T47D (cell line): ENCODE results near the gene PRUNE2.
A peak's percentile ranks its signal among the peaks of the same experiment; 100 is the strongest.

ENCODE experiments used
- DNase-seq, 2 experiments: peaks; one replicate each; pipeline versions ENCODE4 v3.0.0 to v3.0.0-alpha.2; 2011 to 2012; ENCODE audit warnings: low read depth in 1 of 2, low spot score in 1 of 2
- JUND ChIP-seq: IDR thresholded peaks from 2 replicates; pipeline ENCODE4 v1.6.1; 2012; ENCODE audit warnings: low read depth
- in situ Hi-C: cut with HindIII; loops from 2 replicates; pipeline ENCODE4 v1.10.0; 2016; ENCODE audit warnings: low sequenced_read_pairs, low pct_unique_long_range_greater_than_20kb

PRUNE2 gene

DNA sequence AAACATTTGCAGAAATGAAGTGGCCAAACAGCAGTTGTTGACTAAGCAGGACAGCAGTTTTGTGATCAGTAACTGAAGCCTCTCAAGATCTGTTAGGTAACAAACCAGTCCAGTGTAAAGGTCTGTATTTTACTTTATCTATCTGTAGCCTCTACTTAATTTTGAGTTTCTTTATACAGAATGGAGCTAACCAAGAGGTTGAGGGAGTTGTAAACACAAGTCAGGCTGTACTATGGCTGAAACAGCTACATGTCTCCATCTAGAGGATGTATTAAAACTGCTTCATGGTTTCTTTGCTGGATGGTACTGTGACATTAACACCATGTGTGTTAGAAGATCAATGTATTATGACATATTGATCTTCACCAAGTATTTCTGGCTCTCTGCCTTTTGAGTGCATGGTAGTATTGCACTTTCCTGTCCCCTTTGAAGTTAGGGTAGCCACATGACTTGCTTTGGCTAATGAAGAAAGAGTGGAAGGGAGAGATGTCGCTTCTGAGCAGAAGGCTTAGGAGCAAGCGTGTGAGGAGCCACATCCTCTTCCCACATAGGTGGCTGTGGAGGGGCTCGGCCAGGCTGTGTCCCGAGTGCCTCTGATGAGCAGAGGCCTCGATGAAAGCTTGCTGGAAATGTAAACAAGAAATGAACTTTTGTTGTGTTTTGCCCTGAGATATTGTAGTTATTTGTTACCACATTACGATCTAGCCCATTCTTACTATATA is 247.2 kb downstream of the PRUNE2 start:
- in situ Hi-C loops: no loop called here
- DNase-seq: peak; percentile 33 to 65
- no peak for TF ChIP-seq JUND

- no peak for TF ChIP-seq JUND
- in situ Hi-C loops: no loop called here
- DNase-seq: no peak
These were observed 248.6 kb downstream of the PRUNE2 start for GRCh38 chr9:76657265-76657664.

- no peak for TF ChIP-seq JUND
- in situ Hi-C loops: no loop called here
- DNase-seq: no peak
These were observed 249.9 kb downstream of the PRUNE2 start for GRCh38 chr9:76655971-76656370.

DNA sequence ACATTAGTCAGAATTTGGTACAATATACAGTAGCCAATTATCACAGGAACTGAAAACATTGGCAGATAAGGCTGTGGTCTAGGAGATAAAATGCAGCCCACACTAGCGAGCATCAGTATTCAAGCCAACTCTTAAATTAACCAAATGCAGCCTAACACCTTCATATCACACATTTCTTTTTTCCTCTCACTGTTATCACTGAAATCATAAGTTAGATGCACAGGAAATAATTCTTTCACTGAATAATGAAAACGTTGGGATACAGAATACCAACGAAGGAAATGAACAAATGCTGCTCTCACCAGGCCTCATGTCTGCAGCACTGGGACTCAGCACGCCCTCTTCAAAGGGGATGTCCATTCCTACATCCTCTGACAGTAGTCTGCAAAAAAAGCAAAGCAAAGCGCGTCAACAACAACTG is 250.8 kb downstream of the PRUNE2 start:
- no peak for DNase-seq
- in situ Hi-C loops: no loop called here
- TF ChIP-seq JUND: no peak

GRCh38 chr9:76654575-76654974 is 251.3 kb downstream of the PRUNE2 start:
- no peak for DNase-seq
- in situ Hi-C loops: no loop called here

DNA sequence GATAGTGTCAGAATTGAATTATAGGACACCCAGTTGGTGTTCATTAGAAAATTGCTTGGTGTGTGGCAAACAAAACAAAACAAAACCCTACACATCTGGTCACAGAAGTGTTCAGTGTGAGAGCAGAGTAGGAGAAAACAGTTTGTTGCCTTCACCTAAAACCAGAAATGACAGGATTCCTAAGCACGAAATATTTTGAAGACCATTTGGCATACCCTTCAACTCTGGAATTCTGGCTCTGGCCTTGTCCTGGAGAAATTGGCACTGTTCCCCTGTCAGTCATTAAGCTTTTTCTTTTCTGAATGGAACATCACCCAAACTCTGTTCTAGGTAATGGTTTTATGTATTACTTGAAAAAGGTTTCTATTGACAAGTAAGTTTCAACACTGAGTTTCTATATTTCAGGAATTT is 251.9 kb downstream of the PRUNE2 start:
- no peak for DNase-seq
- no peak for TF ChIP-seq JUND
- in situ Hi-C loops: no loop called here

More at GRCh38 chr9:76654575-76654974, 251.3 kb downstream of the PRUNE2 start:
- TF ChIP-seq JUND: no peak

DNA sequence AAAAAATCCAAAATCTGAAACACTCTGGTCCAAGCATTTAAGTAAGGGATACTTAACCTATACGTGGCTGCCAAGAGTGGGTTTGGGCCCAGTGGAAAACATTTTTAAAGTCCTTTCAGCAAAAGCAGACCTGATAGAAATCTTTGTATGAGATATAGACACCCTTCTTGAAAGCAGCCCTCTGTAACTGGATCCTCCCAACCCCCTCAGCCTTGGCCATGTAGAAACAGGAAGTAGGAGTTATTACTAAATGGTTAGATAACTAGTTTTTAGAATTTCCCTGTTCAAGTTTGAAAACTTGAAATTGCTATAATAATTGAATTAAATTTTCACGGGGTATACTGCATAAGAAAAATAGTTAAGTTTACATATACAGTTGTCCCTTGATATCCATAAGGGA is 253.0 kb downstream of the PRUNE2 start:
- in situ Hi-C loops: no loop called here
- DNase-seq: no peak
- TF ChIP-seq JUND: no peak

GRCh38 chr9:76651119-76651705 is 254.7 kb downstream of the PRUNE2 start:
- DNase-seq: no peak
- no peak for TF ChIP-seq JUND
- in situ Hi-C loops: no loop called here

GRCh38 chr9:76650692-76651091 is 255.2 kb downstream of the PRUNE2 start:
- in situ Hi-C loops: no loop called here
- DNase-seq: no peak
- TF ChIP-seq JUND: no peak

GRCh38 chr9:76649894-76650293 is 256.0 kb downstream of the PRUNE2 start:
- TF ChIP-seq JUND: no peak
- DNase-seq: no peak
- in situ Hi-C loops: no loop called here

DNA sequence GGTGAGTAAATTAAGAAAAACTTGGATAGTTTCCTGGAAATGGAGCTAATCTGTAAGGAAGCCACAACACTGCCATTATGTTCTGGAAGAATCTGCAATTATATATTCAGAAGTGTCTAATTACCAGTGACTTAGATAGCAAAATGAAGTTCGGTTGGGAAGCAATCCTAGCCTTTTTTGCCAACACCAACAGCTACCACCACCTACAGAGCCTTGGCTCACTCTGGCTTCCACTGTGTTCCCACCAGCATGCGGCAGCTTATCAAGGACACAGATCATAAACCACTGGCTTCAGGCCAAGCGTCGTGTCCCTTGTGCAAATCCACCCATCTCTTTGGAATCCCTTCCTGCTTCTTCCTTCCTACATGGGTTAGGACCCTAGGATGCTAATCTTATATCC is 259.7 kb downstream of the PRUNE2 start:
- DNase-seq: no peak
- no peak for TF ChIP-seq JUND
- in situ Hi-C loops: no loop called here

GRCh38 chr9:76644647-76645250 is 261.2 kb downstream of the PRUNE2 start:
- no peak for TF ChIP-seq JUND
- DNase-seq: no peak
- in situ Hi-C loops: no loop called here

DNA sequence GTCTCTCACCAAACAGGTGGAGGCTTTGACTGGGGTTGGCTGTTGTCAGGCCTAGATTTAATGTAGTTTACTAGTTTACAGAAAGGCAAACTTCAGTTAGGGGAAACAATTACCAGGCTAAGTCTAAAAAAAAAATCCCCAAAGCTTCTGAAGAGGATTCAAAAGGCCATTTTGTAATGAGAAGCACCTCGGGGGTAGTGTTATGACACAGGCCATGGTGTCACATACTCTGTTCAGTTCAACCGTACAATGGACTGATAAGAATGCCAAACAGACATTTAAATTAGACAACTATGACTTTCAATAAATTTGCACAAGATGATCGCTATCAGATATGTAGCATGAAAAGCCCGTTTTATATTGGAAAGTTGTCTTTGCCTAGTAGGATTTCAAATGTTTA is 261.7 kb downstream of the PRUNE2 start:
- DNase-seq: no peak
- TF ChIP-seq JUND: no peak
- in situ Hi-C loops: no loop called here
